ENCODE data around the gene URB1.

The URB1 gene

GRCh38 chr21:32387151-32387550 is 5.7 kb downstream of the URB1 start:
- TF ChIP-seq GATA3 (IDR thresholded peaks at IDR 0.05; ENCODE audit: low read depth, low read length): no peak
- no peak for TF ChIP-seq GATA2 (IDR thresholded peaks at IDR 0.05; ENCODE audit: low read depth, low read length)

GRCh38 chr21:32386195-32386870 is 6.5 kb downstream of the URB1 start:
- TF ChIP-seq GATA3 (IDR thresholded peaks at IDR 0.05; ENCODE audit: low read depth, low read length) (no peak), GATA2 (IDR thresholded peaks at IDR 0.05; ENCODE audit: low read depth, low read length) (no peak)

DNA sequence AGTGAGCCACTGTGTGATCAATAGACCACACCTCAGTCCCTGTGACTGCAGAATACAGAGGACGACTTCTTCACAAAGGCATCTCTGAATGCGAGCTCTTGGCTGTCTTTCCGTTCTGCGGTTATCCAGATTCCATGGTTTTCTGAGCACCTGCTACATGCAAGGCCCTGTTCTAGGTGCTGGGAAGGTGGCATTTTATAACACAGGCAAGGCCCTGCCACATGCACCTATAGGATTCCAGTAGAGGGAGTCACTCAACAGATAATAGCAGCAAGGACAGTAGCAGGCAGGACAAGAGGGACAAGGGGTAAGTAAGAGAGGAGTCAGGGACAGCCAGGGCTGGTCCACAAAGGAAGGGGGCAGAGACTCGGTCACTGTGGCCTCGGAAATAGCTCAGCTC is 9.0 kb downstream of the URB1 start:
- TF ChIP-seq GATA2 (IDR thresholded peaks at IDR 0.05; ENCODE audit: low read depth, low read length) (no peak), GATA3 (IDR thresholded peaks at IDR 0.05; ENCODE audit: low read depth, low read length) (no peak)

GRCh38 chr21:32382108-32382644 is 10.6 kb downstream of the URB1 start:
- no peak for TF ChIP-seq GATA3 (IDR thresholded peaks at IDR 0.05; ENCODE audit: low read depth, low read length)
- no peak for TF ChIP-seq GATA2 (IDR thresholded peaks at IDR 0.05; ENCODE audit: low read depth, low read length)

GRCh38 chr21:32381571-32381970 is 11.2 kb downstream of the URB1 start:
- TF ChIP-seq GATA2 (IDR thresholded peaks at IDR 0.05; ENCODE audit: low read depth, low read length) (no peak), GATA3 (IDR thresholded peaks at IDR 0.05; ENCODE audit: low read depth, low read length) (no peak)

GRCh38 chr21:32380940-32381339 is 11.9 kb downstream of the URB1 start:
- TF ChIP-seq GATA3 (IDR thresholded peaks at IDR 0.05; ENCODE audit: low read depth, low read length) (no peak), GATA2 (IDR thresholded peaks at IDR 0.05; ENCODE audit: low read depth, low read length) (no peak)

- TF ChIP-seq GATA3 (IDR thresholded peaks at IDR 0.05; ENCODE audit: low read depth, low read length) (no peak), GATA2 (IDR thresholded peaks at IDR 0.05; ENCODE audit: low read depth, low read length) (no peak)
Measured at GRCh38 chr21:32378956-32379355, 13.9 kb downstream of the URB1 start.

GRCh38 chr21:32377991-32378390 is 14.8 kb downstream of the URB1 start:
- TF ChIP-seq GATA3 (IDR thresholded peaks at IDR 0.05; ENCODE audit: low read depth, low read length) (no peak), GATA2 (IDR thresholded peaks at IDR 0.05; ENCODE audit: low read depth, low read length) (no peak)

GRCh38 chr21:32377506-32377905 is 15.3 kb downstream of the URB1 start:
- TF ChIP-seq GATA3 (IDR thresholded peaks at IDR 0.05; ENCODE audit: low read depth, low read length) (no peak), GATA2 (IDR thresholded peaks at IDR 0.05; ENCODE audit: low read depth, low read length) (no peak)

GRCh38 chr21:32372755-32373154 is 20.1 kb downstream of the URB1 start:
- no peak for TF ChIP-seq GATA3 (IDR thresholded peaks at IDR 0.05; ENCODE audit: low read depth, low read length)
- no peak for TF ChIP-seq GATA2 (IDR thresholded peaks at IDR 0.05; ENCODE audit: low read depth, low read length)

GRCh38 chr21:32371913-32372314 is 20.9 kb downstream of the URB1 start:
- TF ChIP-seq GATA3 (IDR thresholded peaks at IDR 0.05; ENCODE audit: low read depth, low read length) (no peak), GATA2 (IDR thresholded peaks at IDR 0.05; ENCODE audit: low read depth, low read length) (no peak)

DNA sequence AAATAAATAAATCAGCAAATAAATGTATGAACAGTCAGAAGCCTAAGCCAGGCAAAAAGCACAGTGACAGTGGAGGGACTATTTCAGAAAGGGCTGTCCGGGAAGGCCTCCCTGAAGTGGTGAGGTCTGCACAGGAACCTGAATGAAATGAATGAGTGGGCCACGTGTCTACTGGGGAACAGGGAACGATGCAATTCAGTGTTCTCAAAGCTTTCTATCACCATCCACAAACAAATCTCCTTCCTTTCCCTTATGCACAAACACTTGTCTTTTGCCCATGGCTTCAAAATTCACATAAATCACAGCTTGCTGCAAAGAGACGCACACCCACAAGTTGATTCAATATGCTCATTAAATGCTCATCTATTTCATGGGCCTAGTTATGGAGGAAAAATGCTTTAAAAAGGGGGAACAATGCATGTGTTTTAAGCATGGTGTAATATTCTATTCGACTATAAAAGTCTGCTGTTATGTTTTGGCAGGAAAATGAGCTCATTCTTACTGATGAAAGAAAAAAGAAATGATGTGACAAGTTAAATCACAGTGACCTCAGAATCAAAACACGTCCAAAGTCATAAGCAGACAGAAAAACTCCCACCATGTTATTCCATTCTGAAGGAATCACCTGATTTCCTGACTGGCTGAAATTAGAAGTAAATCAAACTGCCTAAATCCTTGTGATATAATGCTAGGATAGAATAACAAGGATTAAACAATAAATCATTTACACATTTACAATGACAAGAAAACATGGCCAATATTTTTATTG is 21.6 kb downstream of the URB1 start:
- no peak for TF ChIP-seq GATA2 (IDR thresholded peaks at IDR 0.05; ENCODE audit: low read depth, low read length)
- no peak for TF ChIP-seq GATA3 (IDR thresholded peaks at IDR 0.05; ENCODE audit: low read depth, low read length)

- TF ChIP-seq GATA3 (IDR thresholded peaks at IDR 0.05; ENCODE audit: low read depth, low read length): no peak
Measured at GRCh38 chr21:32368386-32368785, 24.4 kb downstream of the URB1 start.

DNA sequence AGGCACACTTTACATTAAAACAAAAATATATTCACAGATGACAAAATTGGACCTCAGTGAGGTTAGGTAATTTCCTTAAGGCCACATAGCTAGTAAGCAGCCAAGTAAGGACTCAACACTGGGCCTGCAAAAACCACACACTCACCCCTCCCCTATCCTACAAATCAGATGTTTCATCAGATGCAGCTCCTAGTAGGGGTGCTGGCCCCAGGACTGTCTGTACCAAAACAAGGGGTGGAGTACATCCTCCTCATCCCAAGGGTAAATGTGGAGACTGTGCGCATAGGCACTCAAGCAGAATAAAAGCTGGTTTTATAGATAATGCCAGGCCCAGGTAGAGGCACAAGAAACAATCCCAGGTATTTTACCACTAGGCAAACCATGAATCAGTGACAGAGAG is 25.7 kb downstream of the URB1 start:
- TF ChIP-seq GATA2 (IDR thresholded peaks at IDR 0.05; ENCODE audit: low read depth, low read length) (no peak), GATA3 (IDR thresholded peaks at IDR 0.05; ENCODE audit: low read depth, low read length) (no peak)

- TF ChIP-seq GATA2 (IDR thresholded peaks at IDR 0.05; ENCODE audit: low read depth, low read length): no peak
Measured at GRCh38 chr21:32366191-32366590, 26.6 kb downstream of the URB1 start.

All from SH-SY5Y (cell line).